Fibroblast of lung (primary cell): ENCODE data around the gene SRCAP. TPM values are rescaled to one million over a fixed set of nuclear protein-coding genes. Genes with fewer than 3 reads are reported as not detected.

Experiments
- DNase-seq, 2 donors: peaks; one replicate each; pipeline versions ENCODE4 v3.0.0 to v3.0.0-alpha.2; 2010; ENCODE audit warnings: low read depth in 2 of 2
- H2AFZ ChIP-seq: 2 replicates; pipeline ENCODE4 v1.5.1; 2012; ENCODE audit warnings: low read length, control low read depth, inconsistent platforms
- H3K27ac ChIP-seq: 2 replicates; pipeline ENCODE4 v1.5.1; 2011; ENCODE audit warnings: low read length, control low read depth; ENCODE audit not compliant: insufficient read depth
- H3K27me3 ChIP-seq: 2 replicates; pipeline ENCODE4 v1.5.1; 2011; ENCODE audit warnings: mild to moderate bottlenecking, low read length; ENCODE audit not compliant: control insufficient read depth, insufficient read depth
- H3K36me3 ChIP-seq: 2 replicates; pipeline ENCODE4 v1.5.1; 2011; ENCODE audit warnings: low read length; ENCODE audit not compliant: control insufficient read depth, insufficient read depth
- H3K4me1 ChIP-seq: 2 replicates; pipeline ENCODE4 v1.5.1; 2011; ENCODE audit warnings: low read length; ENCODE audit not compliant: control insufficient read depth, insufficient read depth; ENCODE audit errors: extremely low read depth
- H3K4me2 ChIP-seq: 2 replicates; pipeline ENCODE4 v1.5.1; 2011; ENCODE audit warnings: low read length, control low read depth; ENCODE audit not compliant: insufficient read depth; ENCODE audit errors: extremely low read depth
- H3K4me3 ChIP-seq, 4 experiments: fragments of 200-600 bp in 1 of 4; sonication (generic) in 1 of 4; replicated peaks in 1 of 4; 2 replicates each; pipeline ENCODE4 v1.5.1; 2011 to 2016; ENCODE audit warnings: low read length in 4 of 4, low read depth in 3 of 4, mild to moderate bottlenecking in 3 of 4, control low read depth in 2 of 4, inconsistent platforms in 1 of 4, mixed read lengths in 1 of 4; ENCODE audit not compliant: insufficient read depth in 1 of 4; ENCODE audit errors: control extremely low read depth in 1 of 4
- H3K79me2 ChIP-seq: 2 replicates; pipeline ENCODE4 v1.5.1; 2012; ENCODE audit warnings: mild to moderate bottlenecking, low read length, inconsistent platforms; ENCODE audit not compliant: control insufficient read depth, insufficient read depth
- H3K9ac ChIP-seq: 2 replicates; pipeline ENCODE4 v1.5.1; 2011; ENCODE audit warnings: mild to moderate bottlenecking, low read length, control low read depth; ENCODE audit not compliant: insufficient read depth
- H3K9me3 ChIP-seq: 2 replicates; pipeline ENCODE4 v1.5.1; 2012; ENCODE audit warnings: low read depth, low read length; ENCODE audit not compliant: control insufficient read depth, insufficient read depth
- H4K20me1 ChIP-seq: 2 replicates; pipeline ENCODE4 v1.5.1; 2011; ENCODE audit warnings: low read length; ENCODE audit not compliant: control insufficient read depth, insufficient read depth; ENCODE audit errors: extremely low read depth
- CTCF ChIP-seq, 2 donors: IDR thresholded peaks in 1 of 2; conservative IDR thresholded peaks in 1 of 2; 1 replicate in 1 of 2; 2 replicates in 1 of 2; pipeline ENCODE4 v1.5.1; 2011 to 2012; ENCODE audit warnings: low read length in 2 of 2, control low read depth in 1 of 2, inconsistent platforms in 1 of 2, low read depth in 1 of 2, mild to moderate bottlenecking in 1 of 2
- EZH2 ChIP-seq: IDR thresholded peaks from 2 replicates; pipeline ENCODE4 v1.5.1; 2012; ENCODE audit warnings: low read length, control low read depth, mild to moderate bottlenecking; ENCODE audit errors: missing control alignments
- polyA plus RNA-seq, 2 donors: library from polyadenylated mRNA; depleted of rRNA in 1 of 2; stranded (reverse) in 1 of 2; unstranded in 1 of 2; fragments of >200 nt; gene quantifications; 2 replicates each; pipeline ENCODE4 v1.2.1, GENCODE V29; 2011 to 2012; ENCODE audit warnings: missing spikeins in 1 of 2
- total RNA-seq: library from RNA; depleted of rRNA; stranded (reverse); fragments of >200 nt; gene quantifications from 2 replicates; pipeline ENCODE4 v1.2.1, GENCODE V29; 2014

The SRCAP gene
- total and polyA plus RNA-seq, 2 donors (not counting 1 experiment from before 2014, with no cell fraction given), result 3.5 to 14.2 TPM

DNA sequence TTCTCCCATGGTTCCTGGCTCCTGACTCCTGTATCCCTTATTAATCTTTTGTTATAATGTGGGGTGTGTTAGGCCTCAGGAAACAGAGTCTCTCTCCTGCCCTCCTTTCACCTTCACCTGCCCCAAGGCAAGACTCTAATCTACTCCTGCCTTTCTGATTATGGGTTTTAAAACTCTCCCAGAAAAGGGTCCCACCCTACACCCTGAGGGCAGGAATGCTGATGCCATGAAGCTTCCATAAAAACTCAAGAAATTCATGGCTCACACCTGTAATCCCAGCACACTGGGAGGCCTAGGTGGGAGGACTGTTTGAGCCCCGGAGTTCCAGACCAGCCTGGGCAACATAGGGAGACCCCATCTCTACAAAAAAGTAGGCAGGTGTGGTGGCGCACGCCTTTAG lies 18.6 kb upstream of the SRCAP start:
- no peak overlapping the region for H2AFZ ChIP-seq
- DNase-seq, result no peak
- H3K79me2 ChIP-seq, result no peaks in the 10 kb centered on the region
- TF ChIP-seq EZH2, result no peak
- no peak for TF ChIP-seq CTCF (conservative IDR thresholded peaks at IDR 0.05 in 1 of 2, IDR thresholded peaks at IDR 0.05 in 1 of 2; ENCODE audit: low read depth in 1 of 2, low read length in 2 of 2)
- H4K20me1 ChIP-seq, result no peaks in the 10 kb centered on the region
- no peaks in the 10 kb centered on the region for H3K27me3 ChIP-seq
- H3K36me3 ChIP-seq, result no peaks in the 10 kb centered on the region
- H3K4me2 ChIP-seq, result no peak overlapping the region
- H3K9ac ChIP-seq, result no peak overlapping the region
- no peaks in the 10 kb centered on the region for H3K4me1 ChIP-seq
- H3K4me3 ChIP-seq, result no peak overlapping the region
- H3K9me3 ChIP-seq, result no peaks in the 10 kb centered on the region
- H3K27ac ChIP-seq, result no peak overlapping the region

DNA sequence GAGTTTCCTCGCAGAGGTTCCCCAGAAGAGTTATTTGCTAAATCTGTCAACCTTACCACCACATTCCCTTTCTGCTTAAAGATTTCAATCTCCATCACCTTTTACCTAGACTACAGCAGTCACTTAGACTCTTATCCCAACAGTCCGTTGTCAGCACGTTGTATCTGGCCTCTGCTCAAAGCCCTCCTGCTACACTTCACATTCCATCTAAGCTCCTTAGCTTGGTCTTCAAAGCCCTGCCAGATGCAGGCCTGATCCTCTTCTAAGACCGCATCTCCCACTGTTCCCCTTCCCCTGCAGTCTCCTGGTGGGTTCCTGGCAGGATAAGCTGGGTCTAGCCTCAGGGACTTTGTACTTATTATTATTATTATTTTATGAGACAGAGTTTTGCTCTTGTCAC lies 10.3 kb upstream of the SRCAP start:
- no peak for DNase-seq
- Histone ChIP-seq H4K20me1 (no peaks in the 10 kb centered on the region), H3K36me3 (no peaks in the 10 kb centered on the region), H3K79me2 (no peaks in the 10 kb centered on the region), H3K9me3 (no peaks in the 10 kb centered on the region), H3K4me1 (no peaks in the 10 kb centered on the region), H2AFZ (no peak overlapping the region), H3K27ac (no peak overlapping the region), H3K4me3 (no peak overlapping the region), H3K27me3 (no peaks in the 10 kb centered on the region), H3K9ac (no peak overlapping the region), H3K4me2 (no peak overlapping the region)
- TF ChIP-seq EZH2 (no peak), CTCF (conservative IDR thresholded peaks at IDR 0.05 in 1 of 2, IDR thresholded peaks at IDR 0.05 in 1 of 2; ENCODE audit: low read depth in 1 of 2, low read length in 2 of 2) (no peak)

DNA sequence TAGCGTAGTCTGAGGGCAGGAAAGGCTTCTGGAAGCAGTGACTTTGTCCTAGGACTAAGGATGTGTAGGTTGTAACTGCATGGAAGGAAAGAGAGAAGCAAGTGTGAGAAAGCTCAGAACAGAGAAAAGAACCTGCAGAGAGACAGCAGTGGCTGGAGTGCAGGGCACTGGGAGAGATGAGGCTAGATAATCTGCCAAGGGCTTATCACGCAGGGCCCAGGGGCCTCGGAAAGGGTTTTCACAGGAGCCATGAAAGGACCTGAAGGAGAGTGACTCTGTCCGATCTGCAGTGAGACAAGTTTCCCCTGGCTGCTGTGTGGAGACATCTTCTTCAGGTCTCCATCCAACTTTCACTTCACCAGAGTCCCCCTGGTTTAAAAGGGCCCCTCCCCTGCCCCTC lies 7.1 kb upstream of the SRCAP start:
- no peak for DNase-seq
- Histone ChIP-seq H4K20me1 (no peaks in the 10 kb centered on the region), H3K36me3 (no peaks in the 10 kb centered on the region), H3K27me3 (no peaks in the 10 kb centered on the region), H2AFZ (no peak overlapping the region), H3K4me3 (no peak overlapping the region), H3K79me2 (no peaks in the 10 kb centered on the region), H3K27ac (no peak overlapping the region), H3K9ac (no peak overlapping the region), H3K4me1 (no peaks in the 10 kb centered on the region), H3K9me3 (no peaks in the 10 kb centered on the region), H3K4me2 (no peak overlapping the region)
- TF ChIP-seq CTCF (conservative IDR thresholded peaks at IDR 0.05 in 1 of 2, IDR thresholded peaks at IDR 0.05 in 1 of 2; ENCODE audit: low read depth in 1 of 2, low read length in 2 of 2) (no peak), EZH2 (no peak)
